Activated CD8-positive, alpha-beta memory T cell treated with anti-CD3 and anti-CD28 coated beads, Interleukin-2, amount 10 ng/mL, durations not matched to agents 7 days and 5 days (primary cell): Measurements from ENCODE around the gene NRP1. TPM values are rescaled to one million over a fixed set of nuclear protein-coding genes. Genes with fewer than 3 reads are reported as not detected.

ENCODE experiments used
- ATAC-seq: fragments of 150-1000 bp; cut with Tn5 transposase; one replicate; pipeline ENCODE4 v1.10.0; 2021; ENCODE audit warnings: moderate library complexity
- CTCF ChIA-PET: fragments of 350-600 bp; sonication (Branson Sonifier 250); formaldehyde crosslinking; loops from one replicate; lab custom pipeline; 2021; ENCODE audit warnings: antibody characterized with exemption; lab: Charles Lee
- DNase-seq: peaks from one replicate; pipeline ENCODE4 v3.0.0-alpha.2; 2020
- H3K27ac Mint-ChIP-seq: one replicate; pipeline ENCODE4 v1.8.0; 2021; ENCODE audit warnings: mild to moderate bottlenecking, mixed read lengths
- H3K27me3 Mint-ChIP-seq: one replicate; pipeline ENCODE4 v1.8.0; 2021; ENCODE audit warnings: mixed read lengths
- H3K36me3 Mint-ChIP-seq: one replicate; pipeline ENCODE4 v1.8.0; 2021; ENCODE audit warnings: mild to moderate bottlenecking, mixed read lengths
- H3K4me1 Mint-ChIP-seq: one replicate; pipeline ENCODE4 v1.8.0; 2021; ENCODE audit warnings: mixed read lengths
- H3K4me3 Mint-ChIP-seq: one replicate; pipeline ENCODE4 v1.8.0; 2021; ENCODE audit warnings: mild to moderate bottlenecking, moderate library complexity, mixed read lengths
- H3K9me3 Mint-ChIP-seq: one replicate; pipeline ENCODE4 v1.8.0; 2022; ENCODE audit warnings: low read depth, mixed read lengths
- total RNA-seq, 2 experiments: library from RNA; stranded (reverse); gene quantifications; one replicate each; pipeline ENCODE4 v1.2.3, GENCODE V29; 2021

NRP1 gene
- total RNA-seq, 2 experiments from 2014 or later: 0.55 to 2.0 TPM

DNA sequence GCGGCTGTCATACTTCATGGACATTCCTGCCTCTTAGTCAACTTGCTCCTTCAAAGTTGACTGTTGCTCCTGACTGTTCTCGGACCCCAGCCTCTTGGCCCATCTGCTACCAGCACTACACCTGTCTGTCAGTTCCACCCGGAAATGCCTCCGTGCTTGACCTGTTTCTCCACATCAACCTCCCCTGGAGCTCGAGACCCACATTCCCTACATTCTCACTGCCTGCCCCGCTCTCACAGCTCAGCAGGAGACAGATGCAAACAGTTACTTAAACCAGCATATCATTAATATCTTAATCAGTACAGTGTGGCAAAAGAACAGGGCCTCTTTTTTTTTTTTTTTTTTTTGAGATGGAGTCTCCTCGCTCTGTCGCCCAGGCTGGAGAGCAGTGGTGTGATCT, 174.3 kb downstream of the NRP1 start:
- Mint-ChIP-seq H3K4me3 (no peak overlapping the region), H3K36me3 (no peaks in the 10 kb centered on the region), H3K27me3 (peaks cover 3% of the 10 kb centered on the region), H3K9me3 (no peaks in the 10 kb centered on the region), H3K4me1 (peaks cover 11% of the 10 kb centered on the region), H3K27ac (no peak overlapping the region)
- DNase-seq (no peak), ATAC-seq (no peak)
- CTCF ChIA-PET: interaction anchor here (0.7 kb wide), 1 partner anchor 337 kb away, joined by 3 read pairs; no protein-coding TSS in a partner anchor

DNA sequence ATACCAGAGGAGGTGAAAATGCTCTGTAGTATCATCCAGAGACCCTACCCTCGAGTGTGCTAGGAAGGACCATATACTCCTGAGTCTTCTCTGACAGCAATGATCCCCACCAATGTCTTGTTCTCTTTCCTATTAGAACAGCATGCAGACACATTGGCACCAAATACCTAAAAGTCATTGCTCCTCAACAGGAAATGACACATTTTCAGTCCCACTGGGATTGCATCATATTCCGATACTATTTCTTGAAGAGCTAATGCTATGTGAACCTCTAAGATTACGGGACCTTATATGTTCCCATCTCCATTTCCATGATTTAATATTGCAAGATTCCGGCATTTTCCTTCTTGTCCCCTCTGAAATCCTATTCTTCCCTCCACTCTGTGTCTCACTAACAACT, 177.4 kb downstream of the NRP1 start:
- Mint-ChIP-seq H3K4me3 (no peak overlapping the region), H3K4me1 (peaks cover 32% of the 10 kb centered on the region), H3K9me3 (no peaks in the 10 kb centered on the region), H3K27me3 (no peaks in the 10 kb centered on the region), H3K36me3 (no peaks in the 10 kb centered on the region), H3K27ac (no peak overlapping the region)
- ATAC-seq (no peak), DNase-seq (no peak)
- CTCF ChIA-PET: no interaction called here

- DNase-seq (peak; percentile 52), ATAC-seq (peak; percentile 71)
- no peak overlapping the region for H3K4me3 Mint-ChIP-seq
- no peaks in the 10 kb centered on the region for H3K9me3 Mint-ChIP-seq
- no peaks in the 10 kb centered on the region for H3K36me3 Mint-ChIP-seq
- H3K4me1 Mint-ChIP-seq: peaks cover 38% of the 10 kb centered on the region
- no peaks in the 10 kb centered on the region for H3K27me3 Mint-ChIP-seq
- peak overlapping the region; percentile 33 for H3K27ac Mint-ChIP-seq
- CTCF ChIA-PET: interaction anchor here (0.6 to 1.5 kb wide), 8 partner anchors 15 to 280 kb away, joined by 3 to 5 read pairs (median 4); no protein-coding TSS in a partner anchor
These were observed 178.5 kb downstream of the NRP1 start for GRCh38 chr10:33155720-33156638.

DNA sequence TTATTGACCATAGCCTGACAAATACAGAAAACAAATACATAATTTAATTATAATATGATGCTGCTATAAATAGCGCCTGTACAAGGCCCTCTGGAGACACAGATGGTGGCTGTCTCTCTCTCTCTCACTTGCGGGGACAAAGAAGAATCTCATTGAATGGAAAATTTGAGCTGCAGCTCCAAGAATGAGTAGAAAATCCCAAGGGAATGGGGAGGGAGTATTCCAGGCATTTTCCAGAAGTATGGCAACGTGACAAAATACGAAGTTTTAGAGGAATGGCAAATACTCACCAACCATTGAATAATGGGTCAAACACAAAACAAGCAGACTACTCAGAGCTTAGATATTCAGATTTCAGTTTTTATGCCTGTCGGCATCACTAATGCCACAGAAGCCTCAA, 179.9 kb downstream of the NRP1 start:
- DNase-seq: no peak
- H3K36me3 Mint-ChIP-seq: no peaks in the 10 kb centered on the region
- no peaks in the 10 kb centered on the region for H3K9me3 Mint-ChIP-seq
- no peak overlapping the region for H3K27ac Mint-ChIP-seq
- H3K27me3 Mint-ChIP-seq: no peaks in the 10 kb centered on the region
- CTCF ChIA-PET: interaction anchor here (3.0 kb wide), 1 partner anchor 20 kb away, joined by 11 read pairs; no protein-coding TSS in a partner anchor
- H3K4me1 Mint-ChIP-seq: peaks cover 44% of the 10 kb centered on the region
- no peak overlapping the region for H3K4me3 Mint-ChIP-seq
- ATAC-seq: no peak

DNA sequence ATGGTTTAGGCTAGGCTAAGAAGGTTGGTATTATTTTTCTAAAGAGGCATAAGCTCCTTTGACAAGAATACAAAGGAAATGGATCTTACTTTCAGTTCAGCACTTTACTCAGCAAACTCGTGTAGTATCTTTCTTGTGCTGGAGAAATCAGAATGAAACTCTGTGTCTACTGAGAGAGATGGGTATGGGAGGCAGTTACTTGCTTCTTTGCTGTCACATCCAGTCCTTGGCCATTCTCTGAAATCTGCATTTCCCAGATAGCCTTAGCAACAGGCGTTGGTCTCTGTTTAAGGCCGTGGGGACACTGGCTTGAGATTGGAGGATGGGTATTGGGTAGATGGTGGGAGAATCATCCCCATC, 180.5 kb downstream of the NRP1 start:
- Mint-ChIP-seq H3K27ac (peak overlapping the region; percentile 81), H3K9me3 (no peaks in the 10 kb centered on the region), H3K4me3 (peak overlapping the region; percentile 7), H3K36me3 (no peaks in the 10 kb centered on the region), H3K27me3 (no peaks in the 10 kb centered on the region), H3K4me1 (peaks cover 44% of the 10 kb centered on the region)
- ATAC-seq: peak; percentile 52
- CTCF ChIA-PET: interaction anchor here (0.6 to 3.0 kb wide), 6 partner anchors 11 to 1006 kb away, joined by 3 to 11 read pairs (median 4); no protein-coding TSS in a partner anchor
- DNase-seq: no peak

DNA sequence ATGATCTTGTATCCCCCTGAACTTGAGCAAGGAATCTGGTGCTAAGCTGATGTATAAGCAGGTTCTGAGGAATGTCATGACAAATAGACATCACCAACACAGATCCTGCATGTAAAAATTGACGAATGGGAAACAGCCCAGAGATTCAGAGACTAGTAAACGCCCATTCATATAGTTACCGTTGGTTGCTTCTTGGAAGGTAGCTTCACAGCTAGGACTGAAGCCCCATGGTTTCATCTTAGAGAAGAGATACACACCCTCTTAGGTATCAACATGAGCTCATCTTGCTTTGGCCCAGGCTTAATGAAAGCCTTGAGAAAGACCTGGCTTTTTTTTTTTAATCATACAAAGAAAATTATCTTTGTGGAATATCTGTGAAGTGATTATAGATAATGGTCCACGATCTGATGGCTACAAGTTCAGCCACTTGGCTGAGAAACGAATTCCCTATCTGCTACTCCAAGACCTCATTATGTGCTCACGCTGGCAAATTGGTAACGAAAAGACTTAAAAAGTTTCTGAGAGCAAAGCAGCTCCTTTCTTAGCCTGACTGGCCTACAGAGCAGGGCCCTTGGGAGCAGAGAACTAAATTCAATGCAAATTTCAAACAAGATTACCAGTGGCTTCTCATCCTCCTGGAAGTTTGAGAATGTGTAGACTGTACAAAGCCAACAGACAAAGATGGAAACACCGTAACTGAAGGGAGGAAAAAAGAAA, 181.1 kb downstream of the NRP1 start:
- ATAC-seq (peak; percentile 52), DNase-seq (no peak)
- peak overlapping the region; percentile 7 for H3K4me3 Mint-ChIP-seq
- peaks cover 44% of the 10 kb centered on the region for H3K4me1 Mint-ChIP-seq
- peak overlapping the region; percentile 81 for H3K27ac Mint-ChIP-seq
- CTCF ChIA-PET: interaction anchor here (0.6 to 3.0 kb wide), 7 partner anchors 10 to 1006 kb away, joined by 3 to 11 read pairs (median 4); no protein-coding TSS in a partner anchor
- H3K9me3 Mint-ChIP-seq: peaks cover 3% of the 10 kb centered on the region
- no peaks in the 10 kb centered on the region for H3K27me3 Mint-ChIP-seq
- peaks cover 2% of the 10 kb centered on the region for H3K36me3 Mint-ChIP-seq

DNA sequence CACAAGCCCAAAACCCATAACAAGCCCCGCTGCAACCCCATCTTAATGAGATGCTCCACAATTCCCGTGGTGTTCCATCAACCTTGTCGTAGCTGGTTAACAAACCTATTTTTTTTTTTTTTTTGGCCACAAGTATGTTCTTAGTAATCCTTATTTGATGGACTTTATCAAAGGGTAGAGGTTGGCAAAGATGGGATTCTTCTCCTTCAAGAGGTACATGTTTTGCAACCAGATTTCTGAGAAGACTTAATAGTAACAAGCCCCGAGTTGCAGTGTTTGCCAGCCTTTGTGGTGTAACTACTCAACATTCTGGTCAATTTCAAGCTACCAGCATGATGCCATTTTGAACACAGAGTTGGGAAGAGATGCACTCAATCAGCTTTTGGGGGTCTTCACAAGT, 181.7 kb downstream of the NRP1 start:
- ATAC-seq: no peak
- Mint-ChIP-seq H3K27me3 (no peaks in the 10 kb centered on the region), H3K27ac (peak overlapping the region; percentile 75), H3K36me3 (peaks cover 2% of the 10 kb centered on the region), H3K4me3 (no peak overlapping the region), H3K9me3 (peaks cover 4% of the 10 kb centered on the region), H3K4me1 (peaks cover 44% of the 10 kb centered on the region)
- no peak for DNase-seq
- CTCF ChIA-PET: interaction anchor here (1.2 to 3.0 kb wide), 5 partner anchors 10 to 144 kb away, joined by 3 to 11 read pairs (median 4); no protein-coding TSS in a partner anchor

- Mint-ChIP-seq H3K9me3 (peaks cover 5% of the 10 kb centered on the region), H3K4me1 (peaks cover 44% of the 10 kb centered on the region), H3K27ac (no peak overlapping the region), H3K36me3 (peaks cover 2% of the 10 kb centered on the region), H3K4me3 (no peak overlapping the region), H3K27me3 (no peaks in the 10 kb centered on the region)
- no peak for ATAC-seq
- no peak for DNase-seq
- CTCF ChIA-PET: interaction anchor here (3.0 kb wide), 1 partner anchor 18 kb away, joined by 11 read pairs; no protein-coding TSS in a partner anchor
These were observed 182.3 kb downstream of the NRP1 start for GRCh38 chr10:33152146-33152545.

DNA sequence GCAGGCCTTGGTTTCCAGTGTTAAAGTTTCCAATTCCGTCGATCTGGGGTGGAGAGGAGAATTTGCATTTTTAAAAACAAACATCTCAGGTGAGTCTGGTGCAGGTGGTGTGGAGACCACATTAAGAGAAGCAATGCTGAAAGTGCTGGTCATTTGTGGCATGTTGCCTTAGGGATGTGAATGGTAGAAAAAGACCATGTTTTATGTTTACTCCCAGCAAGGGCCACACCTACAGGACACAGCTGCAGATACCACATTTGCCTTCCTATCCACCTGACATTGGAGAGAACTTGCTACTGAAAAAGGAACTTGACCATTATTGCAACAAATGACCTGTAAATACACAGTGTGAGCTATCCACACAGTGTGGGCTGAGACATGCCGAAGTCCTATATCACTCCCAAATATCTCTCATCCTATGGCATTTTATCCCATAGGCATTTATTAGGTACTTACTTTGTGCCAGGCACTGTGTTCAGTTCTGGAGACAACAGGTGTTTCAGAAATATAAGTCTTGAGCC, 183.1 kb downstream of the NRP1 start:
- ATAC-seq (no peak), DNase-seq (no peak)
- H3K36me3 Mint-ChIP-seq: peaks cover 2% of the 10 kb centered on the region
- peaks cover 44% of the 10 kb centered on the region for H3K4me1 Mint-ChIP-seq
- H3K9me3 Mint-ChIP-seq: peaks cover 5% of the 10 kb centered on the region
- no peaks in the 10 kb centered on the region for H3K27me3 Mint-ChIP-seq
- CTCF ChIA-PET: no interaction called here
- H3K4me3 Mint-ChIP-seq: no peak overlapping the region
- H3K27ac Mint-ChIP-seq: no peak overlapping the region

GRCh38 chr10:33150889-33151288, 183.6 kb downstream of the NRP1 start:
- DNase-seq (no peak), ATAC-seq (no peak)
- H3K27me3 Mint-ChIP-seq: no peaks in the 10 kb centered on the region
- H3K36me3 Mint-ChIP-seq: peaks cover 2% of the 10 kb centered on the region
- no peak overlapping the region for H3K27ac Mint-ChIP-seq
- H3K9me3 Mint-ChIP-seq: peaks cover 5% of the 10 kb centered on the region
- H3K4me3 Mint-ChIP-seq: no peak overlapping the region
- H3K4me1 Mint-ChIP-seq: peaks cover 40% of the 10 kb centered on the region
- CTCF ChIA-PET: no interaction called here

DNA sequence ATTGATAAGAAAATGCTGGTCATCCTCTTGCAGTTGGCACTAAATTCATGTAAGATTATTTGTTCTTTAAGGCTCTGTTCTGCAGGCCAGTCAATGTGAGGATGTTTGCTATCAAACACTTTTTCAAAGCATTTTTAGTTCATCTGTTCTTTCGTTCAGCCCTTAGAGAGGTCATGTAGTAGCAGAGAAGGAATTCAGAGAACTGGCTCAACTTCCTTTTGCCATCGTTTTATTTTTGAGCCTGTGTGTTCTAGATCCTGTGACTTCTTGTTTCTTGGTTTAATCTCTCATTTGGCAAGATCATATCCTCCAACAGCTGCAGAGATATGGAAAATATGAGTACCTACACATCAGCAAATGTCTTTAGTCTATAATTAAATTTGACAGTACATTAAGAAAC, 184.3 kb downstream of the NRP1 start:
- Mint-ChIP-seq H3K4me1 (peaks cover 33% of the 10 kb centered on the region), H3K27me3 (no peaks in the 10 kb centered on the region), H3K36me3 (peaks cover 2% of the 10 kb centered on the region), H3K4me3 (no peak overlapping the region), H3K9me3 (peaks cover 5% of the 10 kb centered on the region), H3K27ac (no peak overlapping the region)
- ATAC-seq (no peak), DNase-seq (no peak)
- CTCF ChIA-PET: no interaction called here

DNA sequence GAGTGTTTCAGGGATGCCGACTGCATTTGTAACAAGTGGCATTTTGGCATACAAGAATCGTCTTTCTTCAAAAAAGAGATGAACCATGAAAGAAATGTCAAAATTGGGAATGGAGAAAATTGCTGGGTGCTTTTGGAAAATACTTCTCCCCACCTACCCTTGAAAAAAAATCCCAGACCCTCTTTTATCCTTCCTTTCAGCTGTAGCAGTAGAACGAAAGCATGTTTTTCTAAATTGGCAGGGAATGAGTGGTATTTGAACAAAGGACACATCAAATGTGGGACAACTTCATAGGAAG, 187.5 kb downstream of the NRP1 start:
- Mint-ChIP-seq H3K4me3 (no peak overlapping the region), H3K9me3 (peaks cover 5% of the 10 kb centered on the region), H3K27me3 (no peaks in the 10 kb centered on the region), H3K4me1 (peaks cover 27% of the 10 kb centered on the region), H3K27ac (no peak overlapping the region), H3K36me3 (peaks cover 2% of the 10 kb centered on the region)
- ATAC-seq (no peak), DNase-seq (no peak)
- CTCF ChIA-PET: no interaction called here

- Mint-ChIP-seq H3K27ac (no peak overlapping the region), H3K36me3 (peaks cover 2% of the 10 kb centered on the region)
These were observed 188.1 kb downstream of the NRP1 start for GRCh38 chr10:33146189-33147012.

More at GRCh38 chr10:33146189-33147012, 188.1 kb downstream of the NRP1 start:
- Mint-ChIP-seq H3K9me3 (peaks cover 5% of the 10 kb centered on the region), H3K27me3 (no peaks in the 10 kb centered on the region), H3K4me1 (peaks cover 26% of the 10 kb centered on the region), H3K4me3 (no peak overlapping the region)
- DNase-seq (no peak), ATAC-seq (no peak)
- CTCF ChIA-PET: no interaction called here
